ENCODE measurements around the gene TET3.

GRCh38 chr2:73970850-73971471 is 13.7 kb upstream of the TET3 start:
- no peak for TF ChIP-seq EZH2 (IDR thresholded peaks at IDR 0.05; ENCODE audit: low read length, missing control alignments)
- TF ChIP-seq, protein P1, sequence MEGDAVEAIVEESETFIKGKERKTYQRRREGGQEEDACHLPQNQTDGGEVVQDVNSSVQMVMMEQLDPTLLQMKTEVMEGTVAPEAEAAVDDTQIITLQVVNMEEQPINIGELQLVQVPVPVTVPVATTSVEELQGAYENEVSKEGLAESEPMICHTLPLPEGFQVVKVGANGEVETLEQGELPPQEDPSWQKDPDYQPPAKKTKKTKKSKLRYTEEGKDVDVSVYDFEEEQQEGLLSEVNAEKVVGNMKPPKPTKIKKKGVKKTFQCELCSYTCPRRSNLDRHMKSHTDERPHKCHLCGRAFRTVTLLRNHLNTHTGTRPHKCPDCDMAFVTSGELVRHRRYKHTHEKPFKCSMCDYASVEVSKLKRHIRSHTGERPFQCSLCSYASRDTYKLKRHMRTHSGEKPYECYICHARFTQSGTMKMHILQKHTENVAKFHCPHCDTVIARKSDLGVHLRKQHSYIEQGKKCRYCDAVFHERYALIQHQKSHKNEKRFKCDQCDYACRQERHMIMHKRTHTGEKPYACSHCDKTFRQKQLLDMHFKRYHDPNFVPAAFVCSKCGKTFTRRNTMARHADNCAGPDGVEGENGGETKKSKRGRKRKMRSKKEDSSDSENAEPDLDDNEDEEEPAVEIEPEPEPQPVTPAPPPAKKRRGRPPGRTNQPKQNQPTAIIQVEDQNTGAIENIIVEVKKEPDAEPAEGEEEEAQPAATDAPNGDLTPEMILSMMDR (conservative IDR thresholded peaks at IDR 0.05 in 1 of 2, IDR thresholded peaks at IDR 0.05 in 1 of 2; ENCODE audit: low read depth in 1 of 2, low read length in 2 of 2): no peak
